ENCODE results near the gene LRRN4CL.

The LRRN4CL gene

GRCh38 chr11:62689421-62690183, at the start of gene LRRN4CL:
TSS of gene LRRN4CL (minus strand) at chr11:62689530. CDS start at chr11:62688508, 1,022 bp downstream.
- TF ChIP-seq ZFX (IDR thresholded peaks at IDR 0.05; ENCODE audit: borderline replicate concordance) (no peak), CTCF (IDR thresholded peaks at IDR 0.05) (no peak)
- H3K27ac ChIP-seq, result no peak within 1 kb of the TSS

- no peak for TF ChIP-seq CTCF (IDR thresholded peaks at IDR 0.05)
- no peak for TF ChIP-seq ZFX (IDR thresholded peaks at IDR 0.05; ENCODE audit: borderline replicate concordance)
- no peak overlapping the region for H3K27ac ChIP-seq
Observed at GRCh38 chr11:62737196-62737595, 47.9 kb upstream of the LRRN4CL start.

- H3K27ac ChIP-seq, result no peak overlapping the region
- no peak for TF ChIP-seq CTCF (IDR thresholded peaks at IDR 0.05)
- TF ChIP-seq ZFX (IDR thresholded peaks at IDR 0.05; ENCODE audit: borderline replicate concordance), result no peak
Observed at GRCh38 chr11:62732830-62733229, 43.5 kb upstream of the LRRN4CL start.

- peak overlapping the region; percentile 99 for H3K27ac ChIP-seq
Observed at GRCh38 chr11:62730076-62730475, 40.7 kb upstream of the LRRN4CL start.

- TF ChIP-seq CTCF (IDR thresholded peaks at IDR 0.05) (no peak), ZFX (IDR thresholded peaks at IDR 0.05; ENCODE audit: borderline replicate concordance) (no peak)
- H3K27ac ChIP-seq, result peak within 1 kb of the TSS; percentile 99
Observed at GRCh38 chr11:62728171-62728988, 39.0 kb upstream of the LRRN4CL start, which contains the start of gene TTC9C. TSS of gene TTC9C (plus strand) at chr11:62728486. CDS start at chr11:62728849, 363 bp downstream.

GRCh38 chr11:62727872-62728170, 38.5 kb upstream of the LRRN4CL start:
- H3K27ac ChIP-seq, result peak overlapping the region; percentile 99
- TF ChIP-seq ZFX (IDR thresholded peaks at IDR 0.05; ENCODE audit: borderline replicate concordance) (no peak), CTCF (IDR thresholded peaks at IDR 0.05) (no peak)

GRCh38 chr11:62727165-62727871, 38.0 kb upstream of the LRRN4CL start, which contains the start of gene HNRNPUL2:
TSS of gene HNRNPUL2 (minus strand) at chr11:62727457. CDS start at chr11:62727156, 301 bp downstream.
- H3K27ac ChIP-seq, result peak within 1 kb of the TSS; percentile 99
- TF ChIP-seq CTCF (IDR thresholded peaks at IDR 0.05) (no peak), ZFX (IDR thresholded peaks at IDR 0.05; ENCODE audit: borderline replicate concordance) (no peak)
